Liver (tissue), 3 donors: ENCODE data around the gene LRPPRC.

Experiments used
- ATF3 ChIP-seq: IDR thresholded peaks from 2 replicates; pipeline ENCODE4 v1.6.1; 2016; ENCODE audit warnings: antibody characterized with exemption
- CTCF ChIP-seq: fragments of 150-350 bp; IDR thresholded peaks from 2 replicates; pipeline ENCODE4 v1.5.1; 2017; ENCODE audit warnings: improper control_type of control experiment, low read depth, low read length; ENCODE audit not compliant: missing input control
- GABPA ChIP-seq, 2 donors: IDR thresholded peaks in 1 of 2; conservative IDR thresholded peaks in 1 of 2; 2 replicates each; pipeline ENCODE4 v1.6.1; 2016; ENCODE audit warnings: antibody characterized with exemption in 2 of 2, mild to moderate bottlenecking in 1 of 2, moderate library complexity in 1 of 2
- HNF4A ChIP-seq, 2 donors: conservative IDR thresholded peaks; 2 replicates each; pipeline ENCODE4 v1.6.1; 2016; ENCODE audit warnings: antibody characterized with exemption in 2 of 2, mild to moderate bottlenecking in 2 of 2
- JUND ChIP-seq, 2 donors: IDR thresholded peaks; 2 replicates each; pipeline ENCODE4 v1.6.1; 2016; ENCODE audit warnings: antibody characterized with exemption in 2 of 2
- MAX ChIP-seq: IDR thresholded peaks from 2 replicates; pipeline ENCODE4 v1.6.1; 2016; ENCODE audit warnings: antibody characterized with exemption
- RAD21 ChIP-seq, 2 donors: IDR thresholded peaks; 2 replicates each; pipeline ENCODE4 v1.6.1; 2016; ENCODE audit warnings: antibody characterized with exemption in 2 of 2, mild to moderate bottlenecking in 2 of 2
- RXRA ChIP-seq, 2 donors: IDR thresholded peaks; 2 replicates each; pipeline ENCODE4 v1.6.1; 2017 to 2018; ENCODE audit warnings: antibody characterized with exemption in 2 of 2, mild to moderate bottlenecking in 1 of 2
- SP1 ChIP-seq: IDR thresholded peaks from 2 replicates; pipeline ENCODE4 v1.6.1; 2018; ENCODE audit warnings: antibody characterized with exemption, mild to moderate bottlenecking
- TAF1 ChIP-seq: conservative IDR thresholded peaks from 2 replicates; pipeline ENCODE4 v1.6.1; 2016; ENCODE audit warnings: antibody characterized with exemption, mild to moderate bottlenecking
- YY1 ChIP-seq: IDR thresholded peaks from 2 replicates; pipeline ENCODE4 v1.6.1; 2016; ENCODE audit warnings: antibody characterized with exemption, mild to moderate bottlenecking
- TF ChIP-seq, protein P1 (sequence below): IDR thresholded peaks from 2 replicates; pipeline ENCODE4 v1.6.1; 2016; ENCODE audit warnings: antibody characterized with exemption, mild to moderate bottlenecking
- TF ChIP-seq, protein P2 (sequence below): IDR thresholded peaks from 2 replicates; pipeline ENCODE4 v1.6.1; 2016; ENCODE audit warnings: antibody characterized with exemption
- donor health status: healthy.
- donor health status: healthy.

DNA sequence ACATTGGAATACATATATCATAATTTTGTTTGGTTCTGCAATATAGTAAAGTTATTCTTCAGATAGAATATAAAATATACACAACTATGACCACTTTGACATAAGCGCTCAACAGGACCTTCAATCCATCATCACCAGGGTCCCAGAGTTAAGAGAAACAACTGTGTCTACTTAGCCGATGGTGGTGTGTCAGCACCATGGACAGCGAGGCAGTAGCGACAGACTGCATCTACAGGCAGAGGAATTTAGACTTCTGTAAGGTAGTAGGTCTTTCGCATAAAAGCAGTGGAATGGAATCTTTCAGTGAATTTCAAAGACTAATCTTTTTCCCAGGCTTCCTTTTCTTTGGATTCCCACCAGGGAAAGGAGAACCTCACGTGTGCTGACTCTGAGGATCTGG is 20.5 kb upstream of the LRPPRC start:
- no peak for TF ChIP-seq CTCF
- no peak for TF ChIP-seq RAD21 (IDR thresholded peaks at IDR 0.05)
- no peak for TF ChIP-seq YY1
- TF ChIP-seq, protein P1, sequence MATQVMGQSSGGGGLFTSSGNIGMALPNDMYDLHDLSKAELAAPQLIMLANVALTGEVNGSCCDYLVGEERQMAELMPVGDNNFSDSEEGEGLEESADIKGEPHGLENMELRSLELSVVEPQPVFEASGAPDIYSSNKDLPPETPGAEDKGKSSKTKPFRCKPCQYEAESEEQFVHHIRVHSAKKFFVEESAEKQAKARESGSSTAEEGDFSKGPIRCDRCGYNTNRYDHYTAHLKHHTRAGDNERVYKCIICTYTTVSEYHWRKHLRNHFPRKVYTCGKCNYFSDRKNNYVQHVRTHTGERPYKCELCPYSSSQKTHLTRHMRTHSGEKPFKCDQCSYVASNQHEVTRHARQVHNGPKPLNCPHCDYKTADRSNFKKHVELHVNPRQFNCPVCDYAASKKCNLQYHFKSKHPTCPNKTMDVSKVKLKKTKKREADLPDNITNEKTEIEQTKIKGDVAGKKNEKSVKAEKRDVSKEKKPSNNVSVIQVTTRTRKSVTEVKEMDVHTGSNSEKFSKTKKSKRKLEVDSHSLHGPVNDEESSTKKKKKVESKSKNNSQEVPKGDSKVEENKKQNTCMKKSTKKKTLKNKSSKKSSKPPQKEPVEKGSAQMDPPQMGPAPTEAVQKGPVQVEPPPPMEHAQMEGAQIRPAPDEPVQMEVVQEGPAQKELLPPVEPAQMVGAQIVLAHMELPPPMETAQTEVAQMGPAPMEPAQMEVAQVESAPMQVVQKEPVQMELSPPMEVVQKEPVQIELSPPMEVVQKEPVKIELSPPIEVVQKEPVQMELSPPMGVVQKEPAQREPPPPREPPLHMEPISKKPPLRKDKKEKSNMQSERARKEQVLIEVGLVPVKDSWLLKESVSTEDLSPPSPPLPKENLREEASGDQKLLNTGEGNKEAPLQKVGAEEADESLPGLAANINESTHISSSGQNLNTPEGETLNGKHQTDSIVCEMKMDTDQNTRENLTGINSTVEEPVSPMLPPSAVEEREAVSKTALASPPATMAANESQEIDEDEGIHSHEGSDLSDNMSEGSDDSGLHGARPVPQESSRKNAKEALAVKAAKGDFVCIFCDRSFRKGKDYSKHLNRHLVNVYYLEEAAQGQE: peak; percentile 99
- TF ChIP-seq TAF1: no peak
- no peak for TF ChIP-seq ATF3
- no peak for TF ChIP-seq JUND (IDR thresholded peaks at IDR 0.05)
- no peak for TF ChIP-seq GABPA (IDR thresholded peaks at IDR 0.05 in 1 of 2, conservative IDR thresholded peaks at IDR 0.05 in 1 of 2)
- no peak for TF ChIP-seq HNF4A (conservative IDR thresholded peaks at IDR 0.05)
- TF ChIP-seq, protein P2, sequence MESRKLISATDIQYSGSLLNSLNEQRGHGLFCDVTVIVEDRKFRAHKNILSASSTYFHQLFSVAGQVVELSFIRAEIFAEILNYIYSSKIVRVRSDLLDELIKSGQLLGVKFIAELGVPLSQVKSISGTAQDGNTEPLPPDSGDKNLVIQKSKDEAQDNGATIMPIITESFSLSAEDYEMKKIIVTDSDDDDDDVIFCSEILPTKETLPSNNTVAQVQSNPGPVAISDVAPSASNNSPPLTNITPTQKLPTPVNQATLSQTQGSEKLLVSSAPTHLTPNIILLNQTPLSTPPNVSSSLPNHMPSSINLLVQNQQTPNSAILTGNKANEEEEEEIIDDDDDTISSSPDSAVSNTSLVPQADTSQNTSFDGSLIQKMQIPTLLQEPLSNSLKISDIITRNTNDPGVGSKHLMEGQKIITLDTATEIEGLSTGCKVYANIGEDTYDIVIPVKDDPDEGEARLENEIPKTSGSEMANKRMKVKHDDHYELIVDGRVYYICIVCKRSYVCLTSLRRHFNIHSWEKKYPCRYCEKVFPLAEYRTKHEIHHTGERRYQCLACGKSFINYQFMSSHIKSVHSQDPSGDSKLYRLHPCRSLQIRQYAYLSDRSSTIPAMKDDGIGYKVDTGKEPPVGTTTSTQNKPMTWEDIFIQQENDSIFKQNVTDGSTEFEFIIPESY: no peak
- no peak for TF ChIP-seq SP1
- TF ChIP-seq MAX: no peak
- TF ChIP-seq RXRA (IDR thresholded peaks at IDR 0.05): no peak
